ENCODE results near the gene LRRC71.

- no peak for TF ChIP-seq EZH2 (IDR thresholded peaks at IDR 0.05; ENCODE audit: borderline replicate concordance, insufficient read depth, low read depth, low read length, poor library complexity, severe bottlenecking)
- no peak for TF ChIP-seq CTCF (IDR thresholded peaks at IDR 0.05)
Observed at GRCh38 chr1:156874142-156874541, 46.3 kb upstream of the LRRC71 start.
